ENCODE measurements around the gene DAP3.

GRCh38 chr1:155681776-155682175 is 7.1 kb upstream of the DAP3 start:
- TF ChIP-seq CTCF (IDR thresholded peaks at IDR 0.05) (no peak), EZH2 (IDR thresholded peaks at IDR 0.05; ENCODE audit: borderline replicate concordance, insufficient read depth, low read depth, low read length, poor library complexity, severe bottlenecking) (no peak)
